Prostate gland (tissue), 2 donors: ENCODE measurements around the gene DMBX1.

ENCODE experiments used
- POLR2A ChIP-seq: fragments of 450-650 bp; IDR thresholded peaks from one replicate; pipeline ENCODE4 v1.6.1; 2016; ENCODE audit warnings: antibody characterized with exemption, mild to moderate bottlenecking
- POLR2AphosphoS5 ChIP-seq: sonication (generic); formaldehyde crosslinking; IDR thresholded peaks from one replicate; pipeline ENCODE4 v1.6.1; 2017; ENCODE audit warnings: antibody characterized with exemption
- TF ChIP-seq, protein P1 (sequence below), 4 experiments: fragments of 200-600 bp in 2 of 4; fragments of 450-650 bp in 2 of 4; sonication (generic) in 2 of 4; IDR thresholded peaks; 1 replicate in 3 of 4; 2 replicates in 1 of 4; pipeline ENCODE4 v1.5.1; 2016 to 2019; ENCODE audit warnings: antibody characterized with exemption in 4 of 4, mild to moderate bottlenecking in 2 of 4, moderate library complexity in 2 of 4

DNA sequence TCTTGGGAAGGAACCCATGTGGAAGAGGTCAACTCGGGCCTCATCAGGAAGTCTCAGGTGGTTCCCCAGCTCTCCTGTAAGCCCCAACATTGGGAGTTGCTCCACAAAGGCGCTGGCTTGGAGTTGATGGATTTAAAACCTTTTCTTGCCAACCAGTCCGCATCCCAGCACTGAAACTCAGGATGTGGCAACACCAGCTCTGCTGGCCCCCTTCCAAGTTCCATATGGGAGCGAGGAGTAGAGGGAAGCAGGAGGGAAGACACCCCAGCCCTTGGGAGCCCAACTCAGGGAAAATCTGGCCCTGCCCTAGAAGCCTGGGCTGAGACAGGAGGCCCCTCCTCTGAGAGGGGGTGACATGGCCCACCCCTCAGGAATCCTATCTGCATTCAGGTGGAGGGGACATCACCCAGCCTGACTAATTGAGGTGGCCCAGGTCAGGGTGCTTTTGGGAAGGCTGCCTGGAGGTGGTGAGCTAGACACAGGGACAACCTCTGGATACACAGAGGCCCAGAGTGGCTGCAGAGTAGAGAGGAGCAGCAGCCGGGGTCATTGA lies 33.1 kb upstream of the DMBX1 start:
- TF ChIP-seq, protein P1, sequence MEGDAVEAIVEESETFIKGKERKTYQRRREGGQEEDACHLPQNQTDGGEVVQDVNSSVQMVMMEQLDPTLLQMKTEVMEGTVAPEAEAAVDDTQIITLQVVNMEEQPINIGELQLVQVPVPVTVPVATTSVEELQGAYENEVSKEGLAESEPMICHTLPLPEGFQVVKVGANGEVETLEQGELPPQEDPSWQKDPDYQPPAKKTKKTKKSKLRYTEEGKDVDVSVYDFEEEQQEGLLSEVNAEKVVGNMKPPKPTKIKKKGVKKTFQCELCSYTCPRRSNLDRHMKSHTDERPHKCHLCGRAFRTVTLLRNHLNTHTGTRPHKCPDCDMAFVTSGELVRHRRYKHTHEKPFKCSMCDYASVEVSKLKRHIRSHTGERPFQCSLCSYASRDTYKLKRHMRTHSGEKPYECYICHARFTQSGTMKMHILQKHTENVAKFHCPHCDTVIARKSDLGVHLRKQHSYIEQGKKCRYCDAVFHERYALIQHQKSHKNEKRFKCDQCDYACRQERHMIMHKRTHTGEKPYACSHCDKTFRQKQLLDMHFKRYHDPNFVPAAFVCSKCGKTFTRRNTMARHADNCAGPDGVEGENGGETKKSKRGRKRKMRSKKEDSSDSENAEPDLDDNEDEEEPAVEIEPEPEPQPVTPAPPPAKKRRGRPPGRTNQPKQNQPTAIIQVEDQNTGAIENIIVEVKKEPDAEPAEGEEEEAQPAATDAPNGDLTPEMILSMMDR (IDR thresholded peaks at IDR 0.05) = no peak
- TF ChIP-seq POLR2A (no peak), POLR2AphosphoS5 (no peak)
